Colon (tissue), 2 donors: ENCODE results near the gene SYNGR3.

ENCODE experiments used
- FAIRE-seq: peaks from 2 replicates; lab custom pipeline; 2012; peaks lifted over from hg19 to GRCh38; lab: Jason Lieb, UNC
- donor health status: control.
- donor health status: control.

Gene SYNGR3

GRCh38 chr16:2042986-2043666 is 53.4 kb downstream of the SYNGR3 start:
- no peak for FAIRE-seq
